ENCODE measurements around the gene CARD10.

GRCh38 chr22:37533995-37534394 is 14.8 kb upstream of the CARD10 start:
- TF ChIP-seq, protein P1, sequence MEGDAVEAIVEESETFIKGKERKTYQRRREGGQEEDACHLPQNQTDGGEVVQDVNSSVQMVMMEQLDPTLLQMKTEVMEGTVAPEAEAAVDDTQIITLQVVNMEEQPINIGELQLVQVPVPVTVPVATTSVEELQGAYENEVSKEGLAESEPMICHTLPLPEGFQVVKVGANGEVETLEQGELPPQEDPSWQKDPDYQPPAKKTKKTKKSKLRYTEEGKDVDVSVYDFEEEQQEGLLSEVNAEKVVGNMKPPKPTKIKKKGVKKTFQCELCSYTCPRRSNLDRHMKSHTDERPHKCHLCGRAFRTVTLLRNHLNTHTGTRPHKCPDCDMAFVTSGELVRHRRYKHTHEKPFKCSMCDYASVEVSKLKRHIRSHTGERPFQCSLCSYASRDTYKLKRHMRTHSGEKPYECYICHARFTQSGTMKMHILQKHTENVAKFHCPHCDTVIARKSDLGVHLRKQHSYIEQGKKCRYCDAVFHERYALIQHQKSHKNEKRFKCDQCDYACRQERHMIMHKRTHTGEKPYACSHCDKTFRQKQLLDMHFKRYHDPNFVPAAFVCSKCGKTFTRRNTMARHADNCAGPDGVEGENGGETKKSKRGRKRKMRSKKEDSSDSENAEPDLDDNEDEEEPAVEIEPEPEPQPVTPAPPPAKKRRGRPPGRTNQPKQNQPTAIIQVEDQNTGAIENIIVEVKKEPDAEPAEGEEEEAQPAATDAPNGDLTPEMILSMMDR (IDR thresholded peaks at IDR 0.05): no peak
- TF ChIP-seq POLR2AphosphoS5 (IDR thresholded peaks at IDR 0.05) (no peak), POLR2A (IDR thresholded peaks at IDR 0.05; ENCODE audit: low read depth) (no peak), EP300 (IDR thresholded peaks at IDR 0.05) (no peak)

Data from esophagus muscularis mucosa (tissue), 4 donors.